CD4-positive, alpha-beta T cell treated with Interleukin-15 for 4 hours (primary cell): ENCODE measurements around the gene PCP4.

Source experiments
- DNase-seq: peaks from one replicate; pipeline ENCODE4 v3.0.0-alpha.2; 2020; ENCODE audit warnings: low spot score

The PCP4 gene

GRCh38 chr21:39867198-39867650 is at the start of gene PCP4:
Gene PCP4 (plus strand): TSS chr21:39867438. CDS start chr21:39867502, 64 bp downstream.
- peak; percentile 3 for DNase-seq

- DNase-seq: no peak
Measured at GRCh38 chr21:39818557-39818956, 48.7 kb upstream of the PCP4 start.

GRCh38 chr21:39822042-39822441 is 45.2 kb upstream of the PCP4 start:
- no peak for DNase-seq

- no peak for DNase-seq
Measured at GRCh38 chr21:39825250-39825649, 42.0 kb upstream of the PCP4 start.

GRCh38 chr21:39834543-39834942 is 32.7 kb upstream of the PCP4 start:
- DNase-seq: no peak

GRCh38 chr21:39837861-39838359 is 29.3 kb upstream of the PCP4 start:
- DNase-seq: no peak

- no peak for DNase-seq
Measured at GRCh38 chr21:39840373-39841097, 26.7 kb upstream of the PCP4 start.

- DNase-seq: no peak
Measured at GRCh38 chr21:39842741-39843459, 24.3 kb upstream of the PCP4 start.

- DNase-seq: no peak
Measured at GRCh38 chr21:39843483-39843882, 23.8 kb upstream of the PCP4 start.

- DNase-seq: no peak
Measured at GRCh38 chr21:39843916-39844315, 23.3 kb upstream of the PCP4 start.

- no peak for DNase-seq
Measured at GRCh38 chr21:39845571-39846130, 21.6 kb upstream of the PCP4 start.

GRCh38 chr21:39847877-39848276 is 19.4 kb upstream of the PCP4 start:
- no peak for DNase-seq

- DNase-seq: no peak
Measured at GRCh38 chr21:39849014-39849655, 18.1 kb upstream of the PCP4 start.

GRCh38 chr21:39850333-39850732 is 16.9 kb upstream of the PCP4 start:
- no peak for DNase-seq

- DNase-seq: no peak
Measured at GRCh38 chr21:39851002-39851618, 16.1 kb upstream of the PCP4 start.

GRCh38 chr21:39852021-39852721 is 15.1 kb upstream of the PCP4 start:
- DNase-seq: no peak

GRCh38 chr21:39852726-39853500 is 14.3 kb upstream of the PCP4 start:
- DNase-seq: no peak

- no peak for DNase-seq
Measured at GRCh38 chr21:39854572-39854971, 12.7 kb upstream of the PCP4 start.

- DNase-seq: no peak
Measured at GRCh38 chr21:39855595-39855994, 11.6 kb upstream of the PCP4 start.

- DNase-seq: no peak
Measured at GRCh38 chr21:39860600-39860999, 6.6 kb upstream of the PCP4 start.

GRCh38 chr21:39863111-39863510 is 4.1 kb upstream of the PCP4 start:
- no peak for DNase-seq
